Activated gamma-delta T cell (primary cell): ENCODE results near the gene CHRDL2.

Experiments
- DNase-seq: peaks from one replicate; lab custom pipeline; 2025; lab: John Stamatoyannopoulos, UW

The CHRDL2 gene

GRCh38 chr11:74710281-74710938 lies 20.8 kb downstream of the CHRDL2 start:
- no peak for DNase-seq

GRCh38 chr11:74709175-74709574 lies 22.1 kb downstream of the CHRDL2 start:
- DNase-seq: no peak

GRCh38 chr11:74707602-74708510 lies 23.4 kb downstream of the CHRDL2 start:
- DNase-seq: no peak

- no peak for DNase-seq
Measured at GRCh38 chr11:74707182-74707581, 24.0 kb downstream of the CHRDL2 start.

- DNase-seq: no peak
Measured at GRCh38 chr11:74703211-74703610, 28.0 kb downstream of the CHRDL2 start.

GRCh38 chr11:74702383-74703007 lies 28.7 kb downstream of the CHRDL2 start:
- no peak for DNase-seq

- no peak for DNase-seq
Measured at GRCh38 chr11:74701351-74701750, 29.9 kb downstream of the CHRDL2 start.

GRCh38 chr11:74699615-74700396 lies 31.4 kb downstream of the CHRDL2 start:
- no peak for DNase-seq

- no peak for DNase-seq
Measured at GRCh38 chr11:74697722-74698121, 33.5 kb downstream of the CHRDL2 start.

- no peak for DNase-seq
Measured at GRCh38 chr11:74696939-74697675, 34.1 kb downstream of the CHRDL2 start.

GRCh38 chr11:74696500-74696899 lies 34.7 kb downstream of the CHRDL2 start:
- DNase-seq: no peak

GRCh38 chr11:74695705-74696280 lies 35.4 kb downstream of the CHRDL2 start:
- no peak for DNase-seq

GRCh38 chr11:74694136-74694930 lies 36.9 kb downstream of the CHRDL2 start:
- no peak for DNase-seq

GRCh38 chr11:74693531-74693930 lies 37.7 kb downstream of the CHRDL2 start:
- no peak for DNase-seq

GRCh38 chr11:74691755-74692154 lies 39.5 kb downstream of the CHRDL2 start:
- DNase-seq: no peak

- no peak for DNase-seq
Measured at GRCh38 chr11:74689666-74690065, 41.6 kb downstream of the CHRDL2 start.

GRCh38 chr11:74687237-74688023 lies 43.8 kb downstream of the CHRDL2 start:
- no peak for DNase-seq

GRCh38 chr11:74686792-74687191 lies 44.4 kb downstream of the CHRDL2 start:
- DNase-seq: no peak

- DNase-seq: no peak
Measured at GRCh38 chr11:74685905-74686304, 45.3 kb downstream of the CHRDL2 start.
